HepG2 (cell line): ENCODE measurements around the gene CTSA. TPM values are rescaled to one million over a fixed set of nuclear protein-coding genes. Genes with fewer than 3 reads are reported as not detected.

Source experiments
- ATAC-seq: fragments of 200-7000 bp; cut with Tn5 transposase; 3 replicates; pipeline ENCODE4 v1.9.1; 2020; ENCODE audit warnings: mild to moderate bottlenecking, moderate library complexity
- BruUV-seq: library from RNA; stranded (reverse); fragments of 400-500 nt; replicated peaks from 2 replicates; lab custom pipeline; 2021; lab: Mats Ljungman, UMichigan
- CTCF ChIA-PET: fragments of 300-600 bp; formaldehyde crosslinking; extraction: SDS; loops from one replicate; lab custom pipeline; 2021; ENCODE audit warnings: low total read pairs, inconsistent platforms, low intra/inter-chr PET ratio; lab: Yijun Ruan, JAX
- POLR2A ChIA-PET: fragments of 350-600 bp; sonication (Branson Sonifier 250); formaldehyde crosslinking; loops from one replicate; lab custom pipeline; 2020; ENCODE audit warnings: antibody characterized with exemption, inconsistent platforms; lab: Yijun Ruan, JAX
- DNase-seq: peaks from one replicate; pipeline ENCODE4 v3.0.0-alpha.2; 2015; ENCODE audit warnings: low spot score
- FAIRE-seq: peaks from 3 replicates; lab custom pipeline; 2011; peaks lifted over from hg19 to GRCh38; lab: Jason Lieb, UNC
- H2AFZ ChIP-seq: one replicate; pipeline ENCODE4 v1.6.1; 2011; ENCODE audit warnings: low read length, inconsistent platforms
- H3K27ac ChIP-seq: fragments of 300-600 bp; 3 replicates; pipeline ENCODE4 v1.8.0; 2011; ENCODE audit warnings: mixed run types, mild to moderate bottlenecking, mixed read lengths, low read length, inconsistent platforms; ENCODE audit not compliant: insufficient read depth; ENCODE audit errors: extremely low read length
- H3K27me3 ChIP-seq, 2 experiments: fragments of 200-600 bp in 1 of 2; 2 replicates in 1 of 2; 3 replicates in 1 of 2; pipeline versions ENCODE4 v1.6.0 to v1.8.0; 2011; ENCODE audit warnings: low read length in 2 of 2, mild to moderate bottlenecking in 2 of 2, moderate library complexity in 2 of 2, inconsistent platforms in 1 of 2; ENCODE audit not compliant: insufficient read depth in 2 of 2, control insufficient read depth in 1 of 2
- H3K36me3 ChIP-seq, 2 experiments: fragments of 200-600 bp in 1 of 2; replicated peaks in 1 of 2; 2 replicates in 1 of 2; 3 replicates in 1 of 2; pipeline versions ENCODE4 v1.5.1 to v1.8.0; 2011; ENCODE audit warnings: low read length in 2 of 2, inconsistent platforms in 1 of 2; ENCODE audit not compliant: insufficient read depth in 2 of 2, control insufficient read depth in 1 of 2
- H3K4me1 ChIP-seq: 2 replicates; pipeline ENCODE4 v1.5.1; 2012; ENCODE audit warnings: low read length, inconsistent platforms; ENCODE audit not compliant: insufficient read depth
- H3K4me2 ChIP-seq: 2 replicates; pipeline ENCODE4 v1.6.0; 2011; ENCODE audit warnings: low read depth, low read length, inconsistent platforms
- H3K4me3 ChIP-seq, 3 experiments: fragments of 200-600 bp in 1 of 3; sonication (generic), shearing (Covaris generic) in 1 of 3; replicated peaks in 1 of 3; 2 replicates each; pipeline ENCODE4 v1.5.1; 2011 to 2016; ENCODE audit warnings: low read length in 3 of 3, inconsistent platforms in 2 of 3, low read depth in 2 of 3, mild to moderate bottlenecking in 2 of 3, control low read depth in 1 of 3, mixed read lengths in 1 of 3; ENCODE audit not compliant: insufficient read depth in 1 of 3
- H3K79me2 ChIP-seq: one replicate; pipeline ENCODE4 v1.6.1; 2011; ENCODE audit warnings: low read length, inconsistent platforms; ENCODE audit not compliant: insufficient read depth
- H3K9ac ChIP-seq: 2 replicates; pipeline ENCODE4 v1.6.0; 2011; ENCODE audit warnings: mild to moderate bottlenecking, low read depth, low read length, inconsistent platforms; ENCODE audit not compliant: insufficient read depth
- H3K9me3 ChIP-seq: 2 replicates; pipeline ENCODE4 v1.5.1; 2012; ENCODE audit warnings: mild to moderate bottlenecking, low read length
- H4K20me1 ChIP-seq: 2 replicates; pipeline ENCODE4 v1.6.0; 2011; ENCODE audit warnings: inconsistent platforms, mild to moderate bottlenecking, low read length, moderate library complexity; ENCODE audit not compliant: insufficient read depth
- ATF1 ChIP-seq: IDR thresholded peaks from 2 replicates; pipeline ENCODE4 v1.6.1; 2016; ENCODE audit warnings: mild to moderate bottlenecking, control low read depth
- CBX5 ChIP-seq: sonication (generic); formaldehyde crosslinking; IDR thresholded peaks from 2 replicates; pipeline ENCODE4 v1.4.0; 2020; ENCODE audit warnings: missing genetic modification reagents, borderline replicate concordance
- CHCHD3 ChIP-seq: sonication (generic); formaldehyde crosslinking; IDR thresholded peaks from 2 replicates; pipeline ENCODE4 v1.8.0; 2022; ENCODE audit warnings: mild to moderate bottlenecking, missing genetic modification reagents, moderate library complexity
- GFI1 ChIP-seq: sonication (generic); formaldehyde crosslinking; IDR thresholded peaks from 2 replicates; pipeline ENCODE4 v1.5.0; 2020; ENCODE audit warnings: missing genetic modification reagents, mild to moderate bottlenecking, borderline replicate concordance
- HIVEP1 ChIP-seq: sonication (generic); formaldehyde crosslinking; IDR thresholded peaks from 2 replicates; pipeline ENCODE4 v1.4.0; 2020; ENCODE audit warnings: mild to moderate bottlenecking, missing genetic modification reagents
- NFIB ChIP-seq: sonication (generic); formaldehyde crosslinking; IDR thresholded peaks from 2 replicates; pipeline ENCODE4 v1.9.0; 2021; ENCODE audit warnings: missing genetic modification reagents, mild to moderate bottlenecking, borderline replicate concordance
- PCBP1 ChIP-seq: fragments of 200-400 bp; formaldehyde crosslinking; IDR thresholded peaks from 2 replicates; pipeline ENCODE4 v1.6.1; 2017; ENCODE audit warnings: mild to moderate bottlenecking, low read depth, low read length, borderline replicate concordance
- RXRA ChIP-seq: sonication (generic); formaldehyde crosslinking; IDR thresholded peaks from 2 replicates; pipeline ENCODE4 v1.5.1; 2020; ENCODE audit warnings: missing genetic modification reagents
- SP2 ChIP-seq: sonication (generic); formaldehyde crosslinking; IDR thresholded peaks from 2 replicates; pipeline ENCODE4 v1.5.1; 2020; ENCODE audit warnings: mild to moderate bottlenecking, missing genetic modification reagents
- ZBTB7A ChIP-seq: sonication (generic); formaldehyde crosslinking; IDR thresholded peaks from 2 replicates; pipeline ENCODE4 v1.8.0; 2022; ENCODE audit warnings: mild to moderate bottlenecking, missing genetic modification reagents
- ZNF382 ChIP-seq: sonication (generic); formaldehyde crosslinking; IDR thresholded peaks from 2 replicates; pipeline ENCODE4 v1.5.0; 2020; ENCODE audit warnings: missing genetic modification reagents, mild to moderate bottlenecking, borderline replicate concordance
- ZNF598 ChIP-seq: sonication (generic); formaldehyde crosslinking; IDR thresholded peaks from 2 replicates; pipeline ENCODE4 v1.5.1; 2020; ENCODE audit warnings: mild to moderate bottlenecking, missing genetic modification reagents, borderline replicate concordance
- ZNF724P ChIP-seq: sonication (generic); formaldehyde crosslinking; IDR thresholded peaks from 2 replicates; pipeline ENCODE4 v1.8.0; 2022; ENCODE audit warnings: missing genetic modification reagents, borderline replicate concordance
- ZNF790 ChIP-seq: sonication (generic); formaldehyde crosslinking; IDR thresholded peaks from 2 replicates; pipeline ENCODE4 v1.8.0; 2022; ENCODE audit warnings: missing genetic modification reagents, mild to moderate bottlenecking, borderline replicate concordance
- ZNF792 ChIP-seq: IDR thresholded peaks from 2 replicates; pipeline ENCODE4 v1.6.1; 2016
- WGBS: methylation state at CpG from one replicate; pipeline ENCODE4 v1.1.6; 2017; ENCODE audit warnings: low lambda C conversion rate; 5-methylcytosine and 5-hydroxymethylcytosine counted together
- in situ Hi-C: cut with HindIII; loops from 2 replicates; pipeline ENCODE4 v1.10.0; 2017; ENCODE audit warnings: low pct_unique_long_range_greater_than_20kb; ENCODE audit not compliant: extremely low pct_ligation_motif_present
- intact Hi-C: fragments of 100-400 bp; cut with micrococcal nuclease; formaldehyde crosslinking; loops from one replicate; pipeline ENCODE4 v1.10.0; 2022; ENCODE audit not compliant: unreplicated experiment
- polyA plus RNA-seq, 8 experiments: library from polyadenylated mRNA; depleted of rRNA in 3 of 8; stranded (reverse) in 7 of 8; unstranded in 1 of 8; fragments of >200 nt; fragmentation: Illumina TruSeq in 4 of 8; extraction: Trizol in 4 of 8; gene quantifications; 2 replicates each; pipeline versions ENCODE4 v1.2.1 to v1.2.3, GENCODE V29; 2011 to 2016; ENCODE audit warnings: low read depth in 4 of 8, missing spikeins in 1 of 8, mixed read lengths in 1 of 8; ENCODE audit not compliant: insufficient read depth in 1 of 8
- total RNA-seq, 5 experiments: library from RNA; depleted of rRNA; stranded (reverse); fragments of >200 nt; fragmentation: Illumina TruSeq; extraction: Trizol; gene quantifications; 2 replicates each; pipeline ENCODE4 v1.2.3, GENCODE V29; 2016; ENCODE audit warnings: low read depth in 1 of 5
- TF ChIP-seq, protein P1 (sequence below): sonication (generic); formaldehyde crosslinking; IDR thresholded peaks from 2 replicates; pipeline ENCODE4 v1.8.0; 2022; ENCODE audit warnings: missing genetic modification reagents, mild to moderate bottlenecking, moderate library complexity, borderline replicate concordance
- TF ChIP-seq, protein P2 (sequence below): sonication (generic); formaldehyde crosslinking; IDR thresholded peaks from 2 replicates; pipeline ENCODE4 v1.5.1; 2020; ENCODE audit warnings: missing genetic modification reagents, mild to moderate bottlenecking, borderline replicate concordance
- TF ChIP-seq, protein P3 (sequence below): sonication (generic); formaldehyde crosslinking; IDR thresholded peaks from 2 replicates; pipeline ENCODE4 v1.8.0; 2022; ENCODE audit warnings: mild to moderate bottlenecking, missing genetic modification reagents, moderate library complexity

The CTSA gene
- total and polyA plus RNA-seq, 2 of the 13 experiments (the other 11 are each of a cell fraction or from before 2014, with no cell fraction given): 202 to 231 TPM

DNA sequence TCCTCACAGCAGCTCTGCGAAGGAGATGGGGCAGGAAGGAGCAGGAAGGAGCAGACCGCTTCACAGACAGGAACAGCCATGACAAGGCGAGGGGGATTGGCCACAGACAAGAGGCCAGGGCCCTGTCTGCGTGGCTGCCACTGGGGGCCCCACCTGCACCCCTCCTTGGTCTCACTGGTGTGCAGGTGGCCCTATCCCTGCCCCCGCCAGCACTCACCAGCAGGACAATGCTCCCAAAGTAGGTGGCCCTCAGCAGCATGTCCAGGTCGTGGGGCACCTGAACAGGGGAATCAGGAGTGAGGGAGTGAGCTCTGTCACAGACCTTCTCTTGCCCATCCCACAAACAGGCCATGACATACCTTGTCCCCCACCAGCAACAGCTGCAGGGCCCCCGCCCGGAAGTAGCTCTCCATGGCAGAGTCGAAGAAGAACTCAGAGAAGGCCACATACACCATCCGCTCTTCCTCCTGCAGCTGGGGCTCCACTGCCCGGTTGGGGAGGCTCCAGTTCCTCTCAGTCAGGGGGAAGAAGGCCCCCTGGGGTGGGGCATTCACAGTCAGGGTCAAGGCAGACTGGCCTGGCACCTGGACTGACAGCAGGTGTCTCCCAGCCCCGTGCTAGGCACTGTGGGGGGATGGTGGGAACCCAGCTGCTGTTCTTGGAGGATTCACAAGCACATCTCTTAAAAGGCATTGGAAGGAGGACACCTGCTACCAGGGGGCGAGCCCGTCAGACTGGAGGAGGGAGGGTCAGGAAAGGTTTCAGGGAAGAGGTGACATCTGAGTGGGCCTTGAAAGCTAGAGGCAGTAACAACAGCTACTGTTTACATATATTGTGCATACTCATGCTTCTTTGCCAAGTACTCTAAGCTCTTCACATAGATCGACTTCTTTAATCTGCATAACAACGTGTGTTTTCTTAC, 13.7 kb downstream of the CTSA start:
- 67% methylated on average over 16 of the region's 16 CpGs for whole genome bisulfite sequencing
- ChIA-PET POLR2A (interaction anchor here (1.0 to 8.8 kb wide), 12 partner anchors 8 to 65 kb away, joined by 4 to 164 read pairs (median 10); partner anchors contain the start of genes CTSA, NEURL2, PCIF1 and SPATA25), CTCF (no interaction called here)
- no peak for DNase-seq
- H3K27me3 ChIP-seq: no peaks in the 10 kb centered on the region
- H3K4me2 ChIP-seq: peak overlapping the region; percentile 4; the same call in 1 of the 2 replicates
- peak; percentile 18 for FAIRE-seq
- peak; percentile 12 for ATAC-seq
- no peaks in the 10 kb centered on the region for H3K79me2 ChIP-seq
- peak overlapping the region; percentile 21 for H3K27ac ChIP-seq
- peaks cover 43% of the 10 kb centered on the region for H3K4me1 ChIP-seq
- no peaks in the 10 kb centered on the region for H4K20me1 ChIP-seq
- in situ Hi-C loops (no loop called here), intact Hi-C loops (loop anchor here (1.0 kb wide), 1 partner anchor 14 kb away; the partner anchor contains the start of genes CTSA and NEURL2)
- no peaks in the 10 kb centered on the region for H3K9me3 ChIP-seq
- H3K36me3 ChIP-seq: no peaks in the 10 kb centered on the region
- BruUV-seq: TSS peak; percentile 77
- no peak overlapping the region for H3K4me3 ChIP-seq
- no peak overlapping the region for H2AFZ ChIP-seq
- no peak overlapping the region for H3K9ac ChIP-seq
- no peak for TF ChIP-seq ZNF790 (CRISPR knock-in tag)
- 0 out of 2 replicates have a peak, but pooled peaks have one; percentile 52 for TF ChIP-seq HIVEP1 (CRISPR knock-in tag)
- TF ChIP-seq ATF1 (CRISPR knock-in tag): no peak
- TF ChIP-seq, protein P1, sequence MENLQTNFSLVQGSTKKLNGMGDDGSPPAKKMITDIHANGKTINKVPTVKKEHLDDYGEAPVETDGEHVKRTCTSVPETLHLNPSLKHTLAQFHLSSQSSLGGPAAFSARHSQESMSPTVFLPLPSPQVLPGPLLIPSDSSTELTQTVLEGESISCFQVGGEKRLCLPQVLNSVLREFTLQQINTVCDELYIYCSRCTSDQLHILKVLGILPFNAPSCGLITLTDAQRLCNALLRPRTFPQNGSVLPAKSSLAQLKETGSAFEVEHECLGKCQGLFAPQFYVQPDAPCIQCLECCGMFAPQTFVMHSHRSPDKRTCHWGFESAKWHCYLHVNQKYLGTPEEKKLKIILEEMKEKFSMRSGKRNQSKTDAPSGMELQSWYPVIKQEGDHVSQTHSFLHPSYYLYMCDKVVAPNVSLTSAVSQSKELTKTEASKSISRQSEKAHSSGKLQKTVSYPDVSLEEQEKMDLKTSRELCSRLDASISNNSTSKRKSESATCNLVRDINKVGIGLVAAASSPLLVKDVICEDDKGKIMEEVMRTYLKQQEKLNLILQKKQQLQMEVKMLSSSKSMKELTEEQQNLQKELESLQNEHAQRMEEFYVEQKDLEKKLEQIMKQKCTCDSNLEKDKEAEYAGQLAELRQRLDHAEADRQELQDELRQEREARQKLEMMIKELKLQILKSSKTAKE: 0 out of 2 replicates have a peak, but pooled peaks have one; percentile 3
- peak; percentile 44; the same call in 1 of the 2 replicates for TF ChIP-seq RXRA
- TF ChIP-seq, protein P2, sequence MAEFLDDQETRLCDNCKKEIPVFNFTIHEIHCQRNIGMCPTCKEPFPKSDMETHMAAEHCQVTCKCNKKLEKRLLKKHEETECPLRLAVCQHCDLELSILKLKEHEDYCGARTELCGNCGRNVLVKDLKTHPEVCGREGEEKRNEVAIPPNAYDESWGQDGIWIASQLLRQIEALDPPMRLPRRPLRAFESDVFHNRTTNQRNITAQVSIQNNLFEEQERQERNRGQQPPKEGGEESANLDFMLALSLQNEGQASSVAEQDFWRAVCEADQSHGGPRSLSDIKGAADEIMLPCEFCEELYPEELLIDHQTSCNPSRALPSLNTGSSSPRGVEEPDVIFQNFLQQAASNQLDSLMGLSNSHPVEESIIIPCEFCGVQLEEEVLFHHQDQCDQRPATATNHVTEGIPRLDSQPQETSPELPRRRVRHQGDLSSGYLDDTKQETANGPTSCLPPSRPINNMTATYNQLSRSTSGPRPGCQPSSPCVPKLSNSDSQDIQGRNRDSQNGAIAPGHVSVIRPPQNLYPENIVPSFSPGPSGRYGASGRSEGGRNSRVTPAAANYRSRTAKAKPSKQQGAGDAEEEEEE (CRISPR knock-in tag): 0 out of 2 replicates have a peak, but pooled peaks have one; percentile 33
- TF ChIP-seq ZBTB7A (CRISPR knock-in tag): peak; percentile 57; the same call in 1 of the 2 replicates
- TF ChIP-seq CHCHD3 (CRISPR knock-in tag): no peak
- 0 out of 2 replicates have a peak, but pooled peaks have one; percentile 23 for TF ChIP-seq PCBP1
- TF ChIP-seq ZNF792 (CRISPR knock-in tag): no peak
- 0 out of 2 replicates have a peak, but pooled peaks have one; percentile 26 for TF ChIP-seq NFIB (CRISPR knock-in tag)
- TF ChIP-seq, protein P3, sequence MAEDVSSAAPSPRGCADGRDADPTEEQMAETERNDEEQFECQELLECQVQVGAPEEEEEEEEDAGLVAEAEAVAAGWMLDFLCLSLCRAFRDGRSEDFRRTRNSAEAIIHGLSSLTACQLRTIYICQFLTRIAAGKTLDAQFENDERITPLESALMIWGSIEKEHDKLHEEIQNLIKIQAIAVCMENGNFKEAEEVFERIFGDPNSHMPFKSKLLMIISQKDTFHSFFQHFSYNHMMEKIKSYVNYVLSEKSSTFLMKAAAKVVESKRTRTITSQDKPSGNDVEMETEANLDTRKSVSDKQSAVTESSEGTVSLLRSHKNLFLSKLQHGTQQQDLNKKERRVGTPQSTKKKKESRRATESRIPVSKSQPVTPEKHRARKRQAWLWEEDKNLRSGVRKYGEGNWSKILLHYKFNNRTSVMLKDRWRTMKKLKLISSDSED: no peak
- TF ChIP-seq ZNF598 (CRISPR knock-in tag): peak; percentile 35; the same call in 1 of the 2 replicates
- no peak for TF ChIP-seq CBX5 (CRISPR knock-in tag)
- TF ChIP-seq ZNF382: no peak
- 0 out of 2 replicates have a peak, but pooled peaks have one; percentile 6 for TF ChIP-seq GFI1 (CRISPR knock-in tag)
- peak; percentile 36; the same call in 1 of the 2 replicates for TF ChIP-seq SP2 (CRISPR knock-in tag)
- 0 out of 2 replicates have a peak, but pooled peaks have one; percentile 33 for TF ChIP-seq ZNF724P (CRISPR knock-in tag)
